KBM-7 (cell line): ENCODE results near the gene GUK1.

Source experiments
- DNase-seq: peaks from one replicate; pipeline ENCODE4 v3.0.0-alpha.2; 2015
- in situ Hi-C: fragments of 300-500 bp; cut with MboI; formaldehyde crosslinking; loops from 2 replicates; pipeline ENCODE4 v1.14.3; 2020; ENCODE audit warnings: low sequenced_read_pairs, low pct_unique_long_range_greater_than_20kb, mixed read lengths

GUK1 gene

GRCh38 chr1:228147151-228147693 is 7.1 kb downstream of the GUK1 start:
- DNase-seq, result no peak
- in situ Hi-C loops, result no loop called here

- in situ Hi-C loops, result no loop called here
Observed at GRCh38 chr1:228147768-228148167, 7.7 kb downstream of the GUK1 start.

DNA sequence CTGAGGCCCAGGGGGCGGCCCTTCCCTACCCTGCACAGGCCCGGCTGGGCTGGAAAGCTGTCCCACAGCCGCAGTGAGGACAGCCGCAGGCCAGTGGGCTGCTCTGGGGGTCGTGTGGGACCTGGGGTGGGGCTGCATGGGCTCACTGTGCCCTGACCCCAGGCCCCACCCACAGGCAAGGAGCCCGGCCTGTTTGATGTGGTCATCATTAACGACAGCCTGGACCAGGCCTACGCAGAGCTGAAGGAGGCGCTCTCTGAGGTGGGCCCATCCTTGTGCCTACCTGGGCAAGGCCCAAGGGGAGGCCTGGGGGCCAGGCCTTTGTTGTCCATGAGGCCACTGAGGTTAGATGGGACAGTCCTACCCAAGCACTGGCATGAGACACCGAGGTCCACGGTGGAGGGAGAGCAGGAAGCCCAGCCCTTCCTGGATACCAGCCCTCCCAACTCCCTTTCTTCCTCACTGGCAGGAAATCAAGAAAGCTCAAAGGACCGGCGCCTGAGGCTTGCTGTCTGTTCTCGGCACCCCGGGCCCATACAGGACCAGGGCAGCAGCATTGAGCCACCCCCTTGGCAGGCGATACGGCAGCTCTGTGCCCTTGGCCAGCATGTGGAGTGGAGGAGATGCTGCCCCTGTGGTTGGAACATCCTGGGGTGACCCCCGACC is 8.2 kb downstream of the GUK1 start:
- in situ Hi-C loops, result no loop called here
- DNase-seq, result no peak

More at GRCh38 chr1:228147768-228148167, 7.7 kb downstream of the GUK1 start:
- DNase-seq, result no peak

DNA sequence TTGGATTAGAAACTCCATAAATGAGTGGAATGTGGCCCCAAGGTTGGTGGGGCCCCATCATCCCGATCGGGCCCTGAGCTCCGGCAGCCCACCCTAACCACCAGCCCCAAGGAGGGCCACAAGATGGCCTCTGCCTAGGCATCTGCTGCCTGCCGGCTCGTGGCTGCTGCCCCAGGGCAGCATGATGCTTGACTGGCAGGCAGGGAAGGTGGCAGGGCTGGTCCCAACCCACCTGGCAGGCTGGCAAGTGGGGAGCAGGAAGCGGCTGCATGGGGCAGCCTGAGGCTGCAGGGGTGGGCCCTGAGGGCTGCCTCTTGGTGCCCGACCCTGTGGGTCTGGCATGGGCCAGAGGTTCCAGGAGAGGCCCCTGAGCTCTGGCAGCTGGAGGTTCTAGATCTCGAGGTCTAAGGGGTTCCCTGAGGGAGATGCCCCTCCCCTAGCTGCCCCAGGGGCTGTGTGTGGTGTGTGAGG is 8.9 kb downstream of the GUK1 start:
- no peak for DNase-seq
- in situ Hi-C loops, result no loop called here

GRCh38 chr1:228149406-228150119 is 9.5 kb downstream of the GUK1 start, which contains the start of gene GJC2:
Gene GJC2, plus strand, starts transcription at chr1:228149930. Its CDS starts 7,829 bp downstream, at chr1:228157759.
- in situ Hi-C loops, result no loop called here
- DNase-seq, result no peak

DNA sequence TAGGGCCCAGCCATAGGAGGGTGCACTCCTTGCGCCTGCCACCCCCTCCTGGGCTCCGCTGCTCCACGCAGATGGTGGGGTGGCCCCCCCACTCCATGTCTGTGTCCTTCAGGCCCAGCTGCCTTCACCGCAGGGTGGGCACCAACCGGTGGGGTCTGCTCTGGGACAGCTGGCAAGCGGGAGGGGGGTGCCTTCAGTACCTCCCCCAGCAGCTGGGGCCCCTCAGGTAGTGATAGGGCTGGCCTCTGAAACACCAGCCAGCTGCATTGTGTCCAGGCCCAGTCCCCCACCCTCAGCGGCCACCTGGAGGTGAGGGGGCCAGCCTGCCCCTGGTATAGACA is 10.0 kb downstream of the GUK1 start:
- no peak for DNase-seq
- in situ Hi-C loops, result no loop called here

- in situ Hi-C loops, result no loop called here
- DNase-seq, result no peak
Observed at GRCh38 chr1:228150461-228151179, 10.5 kb downstream of the GUK1 start.

DNA sequence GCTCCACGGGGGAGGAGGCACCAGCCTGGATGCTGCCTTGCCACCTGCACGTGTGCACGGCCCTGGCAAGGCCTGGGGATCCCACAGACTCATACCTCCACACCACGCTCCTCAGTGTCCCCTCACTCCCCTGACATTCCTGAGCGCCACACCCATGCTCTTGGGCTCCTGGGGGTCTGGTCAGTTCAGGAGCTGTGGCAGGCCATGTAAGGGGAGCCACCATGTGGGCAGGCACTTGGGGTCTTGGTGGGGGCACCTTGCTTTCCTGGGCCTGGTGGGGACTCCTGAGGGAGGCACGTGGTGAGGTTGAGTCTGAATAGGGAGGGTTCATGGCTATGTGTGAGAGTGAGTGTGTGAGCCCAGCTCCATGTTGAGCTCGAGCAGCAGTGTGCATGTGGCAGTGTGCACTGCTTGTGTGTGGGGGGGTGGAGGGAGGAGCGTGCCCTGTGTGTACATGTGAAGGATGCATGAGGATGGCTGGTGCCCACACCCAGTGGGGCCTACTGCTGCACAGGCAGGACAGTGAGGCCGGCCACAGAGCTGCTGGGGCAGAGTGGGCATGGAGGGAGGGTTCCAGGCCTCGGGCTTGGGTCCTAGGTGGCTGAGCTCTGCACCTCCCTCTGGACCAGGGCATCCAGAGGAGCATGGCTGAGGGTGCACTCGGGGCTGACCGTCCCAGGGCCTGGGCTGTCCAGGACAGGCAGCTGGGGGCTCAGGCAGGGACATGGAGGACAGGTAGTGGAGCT is 11.3 kb downstream of the GUK1 start:
- no peak for DNase-seq
- in situ Hi-C loops, result no loop called here

DNA sequence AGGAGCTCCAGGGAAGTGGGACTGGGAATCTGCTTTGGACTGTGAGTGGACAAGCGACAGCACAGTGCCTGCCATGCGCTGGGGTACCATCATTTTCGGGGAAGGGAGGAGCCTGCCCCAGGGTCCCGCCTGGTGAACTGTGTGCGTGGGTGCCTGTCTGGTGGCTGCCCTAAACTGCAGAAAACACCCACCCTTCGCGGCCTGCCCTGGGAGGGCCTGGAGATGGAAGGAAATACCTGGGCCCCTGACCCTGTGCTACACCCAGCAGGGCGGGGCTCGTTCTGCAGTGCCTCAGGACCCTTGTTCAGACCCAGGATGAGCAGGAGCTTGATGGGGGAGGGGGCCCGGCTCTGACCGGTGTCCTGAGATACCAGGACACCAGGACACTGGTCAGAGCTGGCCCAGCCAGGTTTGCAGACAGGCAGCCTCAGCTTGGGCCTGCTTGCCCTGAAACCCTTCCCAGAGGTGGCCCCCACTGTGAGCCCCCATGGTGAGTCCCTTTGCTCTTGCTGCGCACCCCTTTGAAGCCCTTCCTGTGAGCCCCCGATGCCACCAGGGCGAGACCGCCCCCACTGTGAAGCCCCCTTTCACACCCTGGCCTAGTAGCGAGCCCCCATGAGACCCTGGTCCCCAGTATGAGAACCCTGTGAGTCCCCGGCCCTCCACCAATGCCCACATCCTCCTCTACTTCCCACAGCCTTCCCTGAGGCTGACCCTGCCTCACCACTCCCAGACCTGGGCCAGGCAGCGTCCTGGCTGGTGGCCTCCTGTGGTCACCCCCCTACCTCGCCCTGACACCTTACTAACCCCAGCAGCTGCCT is 12.2 kb downstream of the GUK1 start:
- in situ Hi-C loops, result no loop called here

DNA sequence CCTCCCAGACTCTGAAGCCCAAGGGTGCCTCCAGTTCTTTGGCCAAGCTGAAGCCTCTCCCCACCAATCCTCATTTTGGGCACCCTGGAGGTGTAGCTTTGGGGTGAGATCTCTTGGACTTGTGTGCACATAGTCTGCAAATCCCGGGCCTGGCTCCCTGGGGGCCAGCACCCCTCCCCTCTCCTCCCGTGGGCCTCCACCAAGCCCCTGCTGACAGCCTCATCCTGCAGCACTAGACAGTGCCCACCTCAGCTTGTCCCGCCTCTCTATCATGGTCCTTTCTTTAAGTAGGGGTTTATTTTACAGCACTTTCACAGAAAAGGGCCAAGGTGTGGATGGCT is 12.8 kb downstream of the GUK1 start:
- DNase-seq, result no peak
- in situ Hi-C loops, result no loop called here

More for the DNA sequence above, 12.2 kb downstream of the GUK1 start:
- DNase-seq, result no peak

DNA sequence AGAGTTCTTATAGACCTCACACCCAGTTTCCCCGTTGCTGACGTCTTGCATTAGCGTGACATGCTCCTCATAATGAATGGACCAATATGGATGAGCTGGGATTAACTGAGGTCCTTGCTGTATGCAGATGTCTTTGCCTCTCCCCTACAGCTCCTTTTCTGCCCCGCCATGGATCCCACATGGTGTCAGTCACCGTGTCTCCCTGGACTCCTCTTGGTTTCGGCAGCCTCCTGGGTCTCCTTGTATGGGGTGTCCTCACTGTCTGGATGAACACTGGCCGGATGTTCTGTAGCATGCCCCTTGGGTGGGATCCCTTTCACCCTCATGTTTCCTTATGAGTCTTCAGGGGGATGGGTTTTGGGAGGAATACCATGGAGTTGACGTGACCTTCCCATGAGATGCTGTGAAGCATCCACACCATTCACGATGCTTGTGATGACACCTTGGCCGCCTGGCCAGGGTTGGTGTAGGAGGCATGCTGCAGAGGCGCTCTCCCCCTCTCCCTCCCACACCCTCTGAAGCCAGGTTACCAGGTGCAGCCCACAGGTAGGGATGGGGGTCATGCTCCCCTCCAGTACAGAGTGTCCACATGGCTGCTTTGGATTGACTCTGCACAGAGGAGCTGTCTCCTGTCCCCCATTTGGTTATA is 14.1 kb downstream of the GUK1 start:
- no peak for DNase-seq
- in situ Hi-C loops, result no loop called here

GRCh38 chr1:228154670-228155571 is 14.8 kb downstream of the GUK1 start:
- in situ Hi-C loops, result no loop called here
- DNase-seq, result no peak

DNA sequence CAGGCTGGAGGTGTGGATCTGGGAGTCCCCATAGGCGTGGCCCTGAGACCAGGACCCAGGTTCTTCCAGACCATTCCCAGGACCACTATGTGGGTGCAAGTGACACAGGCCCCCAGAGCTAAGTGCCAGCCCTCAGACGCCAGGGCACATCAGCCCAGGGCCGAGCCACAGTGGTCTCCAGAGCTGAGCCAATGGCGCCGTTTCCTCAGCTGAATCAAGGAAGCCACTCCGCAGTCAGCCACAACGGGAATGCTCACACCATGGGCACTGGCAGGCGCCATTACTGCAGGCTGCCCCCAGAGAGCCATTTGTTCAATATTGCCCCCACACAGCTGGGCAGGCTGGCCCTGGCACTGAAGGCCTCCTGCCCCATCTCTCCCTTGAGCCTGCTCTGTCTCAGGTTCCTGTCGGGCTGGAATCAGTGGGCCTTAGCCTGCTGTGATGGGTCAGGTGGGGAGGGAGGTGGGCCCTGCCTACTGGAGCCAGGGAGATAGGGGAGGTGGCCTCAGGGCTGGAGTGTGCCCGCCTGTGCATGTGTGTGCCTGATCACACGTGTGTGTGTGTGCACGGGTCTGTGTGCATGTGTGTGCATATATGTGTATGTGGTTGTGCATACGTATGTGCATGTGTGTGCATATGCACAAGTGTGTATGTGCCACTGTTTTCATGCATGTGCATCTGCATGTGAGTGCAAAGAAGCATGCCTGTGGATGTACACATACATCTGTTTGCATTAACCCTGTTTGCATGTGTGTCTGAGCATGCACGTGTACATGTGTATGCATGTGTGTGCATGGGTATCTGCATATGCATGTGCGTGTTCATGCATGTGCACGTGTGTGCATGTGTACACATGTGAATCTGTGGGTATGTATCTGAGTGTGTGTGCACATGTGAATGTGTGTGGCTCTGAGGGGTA is 15.8 kb downstream of the GUK1 start:
- no peak for DNase-seq
- in situ Hi-C loops, result no loop called here

GRCh38 chr1:228156515-228156881 is 16.4 kb downstream of the GUK1 start:
- in situ Hi-C loops, result no loop called here

GRCh38 chr1:228156941-228157728 is 17.1 kb downstream of the GUK1 start:
- DNase-seq, result no peak
- in situ Hi-C loops, result no loop called here

More at GRCh38 chr1:228156515-228156881, 16.4 kb downstream of the GUK1 start:
- DNase-seq, result no peak
